WERI-Rb-1 (cell line): ENCODE measurements around the gene TIE1.

Source experiments
- DNase-seq: peaks from one replicate; pipeline ENCODE4 v3.0.0-alpha.2; 2020
- H3K27ac ChIP-seq: fragments of 250-450 bp; sonication (Bioruptor Pico); 2 replicates; pipeline ENCODE4 v1.5.1; 2020; ENCODE audit warnings: mild to moderate bottlenecking, moderate library complexity
- H3K27me3 ChIP-seq: fragments of 250-450 bp; sonication (Bioruptor Pico); 2 replicates; pipeline ENCODE4 v1.5.1; 2021; ENCODE audit warnings: mild to moderate bottlenecking, low read depth, moderate library complexity; ENCODE audit not compliant: insufficient read depth, severe bottlenecking
- H3K36me3 ChIP-seq: fragments of 250-450 bp; sonication (Bioruptor Pico); 2 replicates; pipeline ENCODE4 v1.5.1; 2020; ENCODE audit warnings: mild to moderate bottlenecking, moderate library complexity
- H3K4me3 ChIP-seq: 2 replicates; pipeline ENCODE4 v1.5.1; 2011; ENCODE audit warnings: low read depth, mild to moderate bottlenecking, control low read depth, low read length
- H3K9me3 ChIP-seq: fragments of 250-450 bp; sonication (Bioruptor Pico); 2 replicates; pipeline ENCODE4 v1.5.1; 2021; ENCODE audit warnings: mild to moderate bottlenecking, moderate library complexity; ENCODE audit not compliant: severe bottlenecking
- TF ChIP-seq, protein P1 (sequence below): IDR thresholded peaks from 2 replicates; pipeline ENCODE4 v1.5.1; 2011; ENCODE audit warnings: low read depth, mild to moderate bottlenecking, control low read depth, inconsistent platforms, low read length

TIE1 gene

DNA sequence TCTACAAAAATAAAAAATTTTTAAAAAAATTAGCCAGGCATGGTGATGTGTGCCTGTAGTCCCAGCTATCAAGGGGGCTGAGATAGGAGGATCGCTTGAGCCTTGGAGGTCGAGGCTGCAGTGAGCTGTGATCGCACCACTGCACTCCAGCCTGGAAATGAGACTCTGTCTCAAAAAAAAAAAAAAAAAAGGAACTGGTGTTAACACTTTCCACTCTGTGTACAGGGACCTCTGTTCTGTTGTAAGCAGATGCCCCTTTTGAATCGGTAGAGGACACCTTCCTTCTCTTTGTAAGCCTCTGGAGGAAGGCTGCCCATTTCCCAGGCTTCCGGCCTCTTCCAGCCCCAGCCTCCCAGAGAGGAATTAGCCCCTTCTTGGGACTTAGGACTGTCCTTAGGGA, 8.1 kb upstream of the TIE1 start:
- no peaks in the 10 kb centered on the region for H3K27me3 ChIP-seq
- no peaks in the 10 kb centered on the region for H3K36me3 ChIP-seq
- no peaks in the 10 kb centered on the region for H3K9me3 ChIP-seq
- DNase-seq, result no peak
- no peak overlapping the region for H3K27ac ChIP-seq
- H3K4me3 ChIP-seq, result no peak overlapping the region
- TF ChIP-seq, protein P1, sequence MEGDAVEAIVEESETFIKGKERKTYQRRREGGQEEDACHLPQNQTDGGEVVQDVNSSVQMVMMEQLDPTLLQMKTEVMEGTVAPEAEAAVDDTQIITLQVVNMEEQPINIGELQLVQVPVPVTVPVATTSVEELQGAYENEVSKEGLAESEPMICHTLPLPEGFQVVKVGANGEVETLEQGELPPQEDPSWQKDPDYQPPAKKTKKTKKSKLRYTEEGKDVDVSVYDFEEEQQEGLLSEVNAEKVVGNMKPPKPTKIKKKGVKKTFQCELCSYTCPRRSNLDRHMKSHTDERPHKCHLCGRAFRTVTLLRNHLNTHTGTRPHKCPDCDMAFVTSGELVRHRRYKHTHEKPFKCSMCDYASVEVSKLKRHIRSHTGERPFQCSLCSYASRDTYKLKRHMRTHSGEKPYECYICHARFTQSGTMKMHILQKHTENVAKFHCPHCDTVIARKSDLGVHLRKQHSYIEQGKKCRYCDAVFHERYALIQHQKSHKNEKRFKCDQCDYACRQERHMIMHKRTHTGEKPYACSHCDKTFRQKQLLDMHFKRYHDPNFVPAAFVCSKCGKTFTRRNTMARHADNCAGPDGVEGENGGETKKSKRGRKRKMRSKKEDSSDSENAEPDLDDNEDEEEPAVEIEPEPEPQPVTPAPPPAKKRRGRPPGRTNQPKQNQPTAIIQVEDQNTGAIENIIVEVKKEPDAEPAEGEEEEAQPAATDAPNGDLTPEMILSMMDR, result no peak

GRCh38 chr1:43293176-43293575, 7.6 kb upstream of the TIE1 start:
- TF ChIP-seq, protein P1, result no peak
- Histone ChIP-seq H3K36me3 (no peaks in the 10 kb centered on the region), H3K9me3 (no peaks in the 10 kb centered on the region), H3K4me3 (no peak overlapping the region), H3K27me3 (no peaks in the 10 kb centered on the region), H3K27ac (no peak overlapping the region)
- no peak for DNase-seq

DNA sequence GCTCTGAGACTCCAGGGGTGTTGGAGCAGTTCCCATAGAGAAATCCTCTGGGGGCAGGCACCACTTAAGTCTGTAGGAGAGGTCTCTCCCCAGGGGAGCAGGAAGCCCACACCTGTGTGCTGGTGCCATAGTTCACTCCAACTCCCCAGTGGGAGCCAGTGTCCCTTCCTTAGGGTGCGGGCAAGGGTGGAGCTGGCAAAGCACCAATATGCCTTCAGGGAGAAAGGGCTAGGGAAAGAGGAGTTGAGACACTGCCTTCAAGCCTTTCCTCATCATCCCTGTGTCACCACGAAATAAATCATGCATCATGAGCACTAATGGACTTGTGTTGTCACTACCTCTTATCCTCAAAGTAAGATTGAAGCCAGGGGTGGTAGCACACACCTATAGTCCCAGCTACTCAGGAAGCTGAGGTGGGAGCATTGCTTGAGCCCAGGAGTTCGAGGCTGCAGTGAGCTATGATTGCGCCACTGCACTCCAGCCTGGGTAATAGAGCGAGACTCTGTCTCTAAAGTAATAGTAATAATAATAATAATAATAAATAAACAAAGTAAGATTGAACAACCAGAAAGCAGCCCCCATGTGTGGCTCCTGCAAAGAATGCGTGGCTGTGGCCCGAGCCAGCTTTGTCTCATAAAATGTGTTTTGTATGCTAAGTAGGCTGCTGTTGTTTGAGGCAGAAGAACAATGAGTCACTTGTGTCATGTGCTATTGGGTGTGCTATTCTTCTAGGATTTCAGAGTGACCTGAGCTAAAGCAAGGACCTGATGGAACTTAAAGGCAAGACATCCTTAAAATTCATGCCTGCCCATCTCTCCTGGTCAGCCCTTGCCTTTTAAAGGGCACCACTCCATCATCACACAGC, 6.7 kb upstream of the TIE1 start:
- Histone ChIP-seq H3K4me3 (no peak overlapping the region), H3K27me3 (no peaks in the 10 kb centered on the region), H3K36me3 (no peaks in the 10 kb centered on the region), H3K9me3 (no peaks in the 10 kb centered on the region), H3K27ac (no peak overlapping the region)
- DNase-seq, result no peak
- TF ChIP-seq, protein P1, result no peak

DNA sequence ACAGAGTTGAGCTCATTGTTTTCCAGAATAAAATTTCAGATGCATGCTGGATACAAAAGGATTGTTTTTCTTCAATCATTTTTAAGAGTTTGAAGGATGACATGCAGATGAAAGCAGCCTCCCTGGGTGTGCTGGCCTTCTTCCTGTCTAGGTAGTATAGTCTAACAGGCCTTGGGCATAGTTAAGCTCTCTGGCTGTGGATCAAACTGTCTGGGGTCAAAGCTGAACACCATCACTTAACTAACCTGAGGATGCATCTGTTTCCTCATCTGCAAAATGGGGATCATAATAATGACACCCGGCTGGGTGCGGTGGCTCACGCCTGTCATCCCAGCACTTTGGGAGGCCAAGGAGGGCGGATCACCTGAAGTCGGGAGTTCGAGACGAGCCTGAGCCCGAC, 6.0 kb upstream of the TIE1 start:
- no peak overlapping the region for H3K27ac ChIP-seq
- TF ChIP-seq, protein P1, result no peak

GRCh38 chr1:43296207-43296606, 4.6 kb upstream of the TIE1 start:
- no peaks in the 10 kb centered on the region for H3K36me3 ChIP-seq
- H3K27ac ChIP-seq, result no peak overlapping the region
- no peaks in the 10 kb centered on the region for H3K27me3 ChIP-seq

More for the DNA sequence above, 6.0 kb upstream of the TIE1 start:
- Histone ChIP-seq H3K36me3 (no peaks in the 10 kb centered on the region), H3K9me3 (no peaks in the 10 kb centered on the region), H3K4me3 (no peak overlapping the region), H3K27me3 (no peaks in the 10 kb centered on the region)
- DNase-seq, result no peak

More at GRCh38 chr1:43296207-43296606, 4.6 kb upstream of the TIE1 start:
- Histone ChIP-seq H3K4me3 (no peak overlapping the region), H3K9me3 (no peaks in the 10 kb centered on the region)
- TF ChIP-seq, protein P1, result no peak
- DNase-seq, result no peak
